Glomerular visceral epithelial cell (primary cell): Measurements from ENCODE around the gene ZNF831.

Experiments
- DNase-seq: peaks from one replicate; pipeline ENCODE4 v3.0.0-alpha.2; 2016; ENCODE audit errors: extremely low spot score

ZNF831 gene

GRCh38 chr20:59141818-59142581 lies 21.6 kb upstream of the ZNF831 start:
- DNase-seq, result peak; percentile 10

- no peak for DNase-seq
Observed at GRCh38 chr20:59143326-59143725, 20.3 kb upstream of the ZNF831 start.

GRCh38 chr20:59144179-59144830 lies 19.3 kb upstream of the ZNF831 start:
- DNase-seq, result no peak

DNA sequence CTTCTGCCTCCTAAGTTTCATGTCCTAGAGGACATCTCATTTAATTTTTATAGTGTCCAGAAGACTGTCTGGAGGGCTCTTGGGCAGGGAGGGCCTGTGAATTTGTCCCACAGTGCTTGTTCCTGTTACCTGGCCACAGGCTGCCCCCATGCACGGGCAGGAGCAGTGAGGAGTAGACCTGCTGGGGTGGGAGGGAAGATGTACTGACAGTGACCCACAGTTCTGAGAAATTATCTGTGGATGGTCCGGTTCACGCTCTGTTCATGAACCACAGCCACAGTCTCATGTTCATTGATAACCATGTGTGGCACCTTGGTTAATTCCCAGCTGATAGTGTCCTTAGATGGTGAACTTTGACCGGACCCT lies 18.8 kb upstream of the ZNF831 start:
- no peak for DNase-seq

- no peak for DNase-seq
Observed at GRCh38 chr20:59145247-59145923, 18.2 kb upstream of the ZNF831 start.

- no peak for DNase-seq
Observed at GRCh38 chr20:59145924-59146779, 17.5 kb upstream of the ZNF831 start.

DNA sequence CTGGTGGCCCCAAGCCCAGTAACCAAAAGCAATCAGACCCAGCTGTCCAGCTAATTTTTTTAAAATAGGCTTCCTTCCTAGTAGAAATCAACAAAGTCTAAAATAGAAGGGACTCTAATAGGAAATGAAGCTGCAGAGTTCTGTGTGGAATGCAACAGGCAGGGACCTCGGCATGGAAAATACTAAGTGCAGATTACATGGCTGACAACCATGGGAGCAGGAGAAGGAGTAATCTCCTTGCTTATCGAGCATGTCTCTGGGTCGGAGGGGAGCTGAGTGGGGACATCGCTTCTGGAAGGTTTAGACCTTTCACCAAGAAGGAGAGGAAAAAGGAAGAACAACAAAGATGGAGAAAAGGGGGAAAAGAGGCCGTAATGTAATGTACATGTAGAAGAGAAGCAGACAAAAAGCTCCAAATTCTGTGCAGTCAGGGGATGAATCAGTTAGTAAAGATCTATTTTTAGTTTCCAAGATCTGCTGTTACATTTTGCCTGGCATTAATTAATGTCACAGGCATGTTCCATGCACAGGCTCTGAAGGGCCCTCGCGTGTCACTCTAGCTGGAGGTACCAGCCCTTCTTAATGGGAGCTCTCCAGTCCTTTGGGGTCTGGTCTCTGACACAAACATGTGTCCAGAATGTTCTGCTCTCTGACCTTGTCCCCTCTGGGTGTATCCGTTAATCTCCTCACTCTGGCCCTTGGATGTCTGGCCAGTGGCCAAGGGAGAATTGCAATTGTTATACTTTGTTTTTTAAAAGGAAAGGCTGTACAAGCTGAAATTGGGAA lies 16.6 kb upstream of the ZNF831 start:
- no peak for DNase-seq

DNA sequence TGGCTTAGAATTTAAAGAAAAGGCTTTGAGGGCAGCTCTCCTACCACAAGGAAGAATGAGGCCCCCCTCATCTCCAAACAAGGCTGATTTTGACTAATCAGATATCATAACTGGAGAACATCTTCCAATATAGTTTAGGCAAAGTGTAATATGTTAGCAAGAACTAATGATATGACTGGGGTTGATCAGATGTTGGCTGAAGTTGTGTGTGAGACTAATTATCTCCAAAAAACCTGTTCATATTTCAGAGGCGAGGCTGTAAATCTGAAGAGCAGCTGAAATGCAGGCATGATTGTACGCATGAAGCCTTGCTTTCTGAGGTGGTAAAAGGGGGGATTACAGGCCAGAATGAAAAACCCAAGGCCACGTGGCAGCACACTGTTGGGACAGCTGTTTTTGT lies 16.0 kb upstream of the ZNF831 start:
- no peak for DNase-seq

DNA sequence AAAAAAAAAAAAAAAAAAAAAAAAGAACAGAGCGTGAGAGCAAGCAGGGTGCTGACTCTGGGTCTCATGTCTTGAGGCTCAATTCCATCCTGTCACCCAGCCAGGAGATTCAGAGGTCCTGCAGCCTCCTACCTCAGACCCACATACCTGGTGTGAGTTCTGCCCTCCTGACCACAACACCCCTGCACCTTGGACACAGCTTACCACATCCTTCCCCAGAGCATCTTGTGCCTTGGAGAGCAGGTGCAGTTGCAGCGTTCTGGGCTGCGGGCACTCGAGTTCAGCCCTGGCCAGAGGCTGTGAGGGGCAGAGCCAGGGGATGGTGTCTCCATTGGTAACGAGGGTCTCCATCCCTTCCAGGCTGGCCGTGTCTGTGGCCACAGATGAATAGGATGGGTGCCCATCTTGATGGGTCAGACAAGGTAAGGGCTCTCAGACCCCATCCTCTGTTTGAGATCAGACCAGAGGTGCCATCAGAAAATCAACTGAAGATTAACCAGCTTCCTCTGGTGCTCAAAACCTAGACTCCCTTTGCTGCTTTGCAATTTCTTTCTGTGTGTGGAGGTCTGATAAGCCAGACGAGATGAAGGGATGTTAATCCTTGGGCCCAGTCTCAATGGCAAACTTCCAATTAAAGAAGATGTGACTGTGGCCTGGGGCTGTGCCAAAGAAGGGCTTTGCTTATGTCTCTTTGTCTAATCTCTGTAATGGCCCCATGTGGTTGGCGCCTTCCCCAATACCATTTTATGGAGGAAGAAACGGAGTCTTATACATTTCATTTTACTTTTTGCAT lies 14.7 kb upstream of the ZNF831 start:
- DNase-seq, result no peak

DNA sequence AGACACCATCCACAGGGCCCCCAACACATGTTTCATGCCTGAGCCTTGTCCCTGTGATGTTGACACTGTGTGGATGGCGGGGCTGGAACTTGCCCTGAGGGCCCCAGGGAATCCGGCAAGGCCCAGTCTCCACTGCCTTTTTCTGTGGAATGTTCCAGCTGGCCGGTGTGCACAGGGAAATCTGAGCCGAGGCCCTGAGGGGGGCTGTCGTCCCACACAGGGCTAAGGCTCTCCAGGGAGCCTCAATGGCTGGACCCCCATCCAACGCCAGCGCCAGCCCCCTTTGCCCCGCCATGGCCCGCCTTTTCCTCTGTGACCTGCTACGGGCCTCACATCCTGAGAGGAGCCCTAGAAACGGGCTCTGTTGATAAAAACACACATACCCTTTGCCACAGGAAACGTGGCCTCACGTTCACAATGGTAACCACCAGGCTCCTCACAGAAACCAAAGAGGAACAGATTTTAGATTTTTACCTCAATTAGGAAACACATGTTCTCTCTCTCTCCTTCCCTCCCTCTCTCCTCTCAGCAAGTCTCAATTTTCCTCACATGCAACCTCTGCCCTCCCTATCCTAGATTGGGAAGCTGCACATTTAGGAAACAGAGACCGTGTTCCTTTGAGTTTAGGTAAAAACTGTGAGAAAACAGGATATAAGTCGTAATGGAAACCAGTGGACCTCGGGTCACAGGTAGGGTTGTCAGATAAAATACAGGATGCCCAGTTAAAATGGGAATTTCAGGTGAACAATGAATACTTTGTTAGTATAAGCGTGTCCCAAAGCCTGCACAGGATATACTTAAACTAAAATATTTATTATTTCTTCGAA lies 13.7 kb upstream of the ZNF831 start:
- DNase-seq, result no peak

- no peak for DNase-seq
Observed at GRCh38 chr20:59150821-59151251, 12.8 kb upstream of the ZNF831 start.

DNA sequence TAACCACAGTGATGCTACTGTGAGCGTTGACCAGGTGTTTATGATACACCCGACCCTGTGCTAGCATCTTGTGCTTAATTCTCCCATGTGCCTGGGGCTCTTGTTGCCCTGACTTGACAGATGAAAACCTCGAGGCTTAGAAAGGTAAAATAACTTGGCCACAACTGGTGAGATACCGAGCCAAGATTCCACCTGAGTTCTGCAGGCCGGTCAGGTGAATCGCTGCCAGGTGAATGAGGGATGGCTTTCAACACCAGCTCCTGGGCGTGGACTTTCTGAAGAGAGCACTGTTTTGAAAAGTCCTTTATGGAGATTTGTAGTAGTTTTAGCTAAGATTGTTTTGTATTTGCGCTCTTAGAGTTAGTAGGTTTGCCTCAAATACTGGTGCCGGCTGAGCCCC lies 12.2 kb upstream of the ZNF831 start:
- DNase-seq, result no peak

DNA sequence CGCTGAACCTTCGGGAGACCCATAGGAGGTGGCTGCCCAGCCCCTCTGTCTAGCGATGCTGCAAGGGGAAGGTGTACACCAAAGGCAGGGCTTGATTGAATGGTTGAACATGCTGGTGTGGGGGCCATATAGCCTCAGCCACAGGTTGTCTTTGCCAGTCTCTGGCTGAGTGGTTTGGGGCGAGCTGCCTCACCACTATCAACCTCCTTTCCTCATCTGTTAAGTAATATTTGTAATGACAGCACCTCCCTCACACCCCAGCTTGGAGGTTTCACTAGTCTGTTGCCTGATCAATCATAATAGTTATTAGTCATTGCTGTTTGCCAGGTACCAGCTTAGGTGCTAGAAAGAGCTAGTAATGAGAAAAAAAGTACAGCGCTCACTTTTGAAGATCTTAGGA lies 11.8 kb upstream of the ZNF831 start:
- no peak for DNase-seq

- no peak for DNase-seq
Observed at GRCh38 chr20:59152559-59153354, 10.9 kb upstream of the ZNF831 start.

DNA sequence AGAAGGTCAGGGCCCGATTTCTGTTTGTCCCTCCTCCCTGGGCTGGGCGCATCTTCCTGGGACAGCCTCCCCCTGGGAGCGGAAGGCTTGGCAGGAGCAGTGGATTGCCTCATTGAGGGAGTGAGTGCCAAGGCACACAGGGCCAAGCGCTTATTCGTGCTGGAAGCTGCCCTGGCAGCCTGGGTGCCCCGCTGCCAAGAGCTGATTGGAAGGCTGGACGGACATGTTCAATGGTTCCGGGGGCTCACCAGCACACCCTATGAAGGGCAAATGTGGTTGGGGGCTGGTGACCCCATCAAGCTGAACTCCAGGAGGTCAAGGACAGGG lies 10.3 kb upstream of the ZNF831 start:
- no peak for DNase-seq

DNA sequence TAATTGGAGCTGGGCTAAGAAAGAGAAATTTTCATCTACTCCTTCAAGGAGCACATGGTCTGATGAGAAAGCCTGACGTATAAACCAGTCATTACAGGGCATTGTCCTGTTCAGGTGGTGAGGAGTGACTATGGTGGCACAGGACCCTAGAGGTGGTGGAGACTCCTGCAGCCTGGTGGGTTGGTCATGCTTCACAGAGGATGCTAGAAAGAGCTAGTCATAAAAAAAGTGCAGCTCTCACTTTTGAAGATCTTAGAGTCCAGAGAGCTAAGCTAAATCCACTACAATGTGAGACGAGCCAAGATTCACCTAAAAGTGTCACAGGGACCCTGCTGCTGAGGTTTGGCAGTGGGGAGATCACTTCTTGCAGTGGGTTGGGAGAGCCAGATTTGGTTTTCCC lies 9.8 kb upstream of the ZNF831 start:
- no peak for DNase-seq

GRCh38 chr20:59154317-59155013 lies 9.2 kb upstream of the ZNF831 start:
- no peak for DNase-seq

GRCh38 chr20:59157064-59157463 lies 6.6 kb upstream of the ZNF831 start:
- no peak for DNase-seq
